Natural killer cell (primary cell): ENCODE data around the gene ANKRD61. TPM values are rescaled to one million over a fixed set of nuclear protein-coding genes. Genes with fewer than 3 reads are reported as not detected.

ENCODE experiments used
- ATAC-seq, 3 donors: fragments of 150-1000 bp in 2 of 3; fragments of 200-7000 bp in 1 of 3; cut with Tn5 transposase; 1 replicate in 1 of 3; 2 replicates in 2 of 3; pipeline ENCODE4 v1.10.0; 2021; ENCODE audit warnings: mild to moderate bottlenecking in 2 of 3, moderate library complexity in 2 of 3
- DNase-seq, 2 donors: peaks; one replicate each; pipeline versions ENCODE4 v3.0.0 to v3.0.0-alpha.2; 2013 to 2021; ENCODE audit warnings: mixed read lengths in 1 of 2
- H3K27ac ChIP-seq: one replicate; pipeline ENCODE4 v1.5.1; 2013; ENCODE audit warnings: mild to moderate bottlenecking, low read length
- H3K27me3 ChIP-seq: one replicate; pipeline ENCODE4 v1.6.1; 2013; ENCODE audit warnings: low read length; ENCODE audit not compliant: control insufficient read depth, insufficient read depth
- H3K36me3 ChIP-seq: one replicate; pipeline ENCODE4 v1.6.1; 2013; ENCODE audit warnings: low read length; ENCODE audit not compliant: control insufficient read depth, insufficient read depth
- H3K4me1 ChIP-seq: one replicate; pipeline ENCODE4 v1.6.1; 2013; ENCODE audit warnings: low read length; ENCODE audit not compliant: control insufficient read depth, insufficient read depth
- H3K4me3 ChIP-seq: one replicate; pipeline ENCODE4 v1.5.1; 2013; ENCODE audit warnings: low read length
- H3K9me3 ChIP-seq: one replicate; pipeline ENCODE4 v1.6.1; 2013; ENCODE audit warnings: low read length; ENCODE audit not compliant: control insufficient read depth, insufficient read depth
- H3K27ac Mint-ChIP-seq, 2 donors: one replicate each; pipeline ENCODE4 v1.8.0; 2022; ENCODE audit warnings: mild to moderate bottlenecking in 2 of 2, mixed read lengths in 2 of 2, moderate library complexity in 1 of 2
- H3K27me3 Mint-ChIP-seq, 2 donors: one replicate each; pipeline ENCODE4 v1.8.0; 2022; ENCODE audit warnings: low read depth in 2 of 2, mixed read lengths in 2 of 2
- H3K36me3 Mint-ChIP-seq: one replicate; pipeline ENCODE4 v1.8.0; 2022; ENCODE audit warnings: mixed read lengths
- H3K4me1 Mint-ChIP-seq, 2 donors: one replicate each; pipeline ENCODE4 v1.8.0; 2022; ENCODE audit warnings: mixed read lengths in 2 of 2
- H3K4me3 Mint-ChIP-seq: one replicate; pipeline ENCODE4 v1.8.0; 2022; ENCODE audit warnings: mild to moderate bottlenecking, moderate library complexity, mixed read lengths
- H3K9me3 Mint-ChIP-seq, 2 donors: one replicate each; pipeline ENCODE4 v1.8.0; 2022; ENCODE audit warnings: mixed read lengths in 2 of 2
- CTCF ChIP-seq: fragments of 200-600 bp; IDR thresholded peaks from one replicate; pipeline ENCODE4 v1.8.0; 2022; ENCODE audit warnings: antibody characterized with exemption
- WGBS: methylation state at CpG from one replicate; pipeline ENCODE4 v1.1.7; 2013; ENCODE audit warnings: missing lambda C conversion rate; ENCODE audit not compliant: insufficient coverage; 5-methylcytosine and 5-hydroxymethylcytosine counted together
- intact Hi-C: fragments of 100-400 bp; cut with micrococcal nuclease; formaldehyde crosslinking; loops from one replicate; pipeline ENCODE4 v1.14.2; 2022
- total RNA-seq, 4 donors: library from RNA; stranded (reverse); fragments of 120-200 nt in 1 of 4; gene quantifications; one replicate each; pipeline versions ENCODE4 v1.2.3 to v1.2.4, GENCODE V29; 2013 to 2022

ANKRD61 gene
- total RNA-seq, 3 donors from 2014 or later (not counting 1 experiment from before 2014, with no cell fraction given) = not detected

- Mint-ChIP-seq H3K27ac (peak overlapping the region; percentile 89 to 90), H3K4me3 (peak overlapping the region; percentile 89), H3K27me3 (no peaks in the 10 kb centered on the region), H3K4me1 (peaks cover 32% of the 10 kb centered on the region in 2 donors), H3K9me3 (no peaks in the 10 kb centered on the region), H3K36me3 (peaks cover 8% of the 10 kb centered on the region)
- Histone ChIP-seq H3K27ac (peak overlapping the region; percentile 48), H3K4me1 (peaks cover 25% of the 10 kb centered on the region), H3K36me3 (peaks cover 43% of the 10 kb centered on the region), H3K27me3 (no peaks in the 10 kb centered on the region), H3K9me3 (no peaks in the 10 kb centered on the region), H3K4me3 (no peak overlapping the region)
- WGBS = 31% methylated on average over 3 of the region's 5 CpGs
- intact Hi-C loops = no loop called here
- peak; percentile 87 to 91 (median 89) for ATAC-seq
- no peak for TF ChIP-seq CTCF
- DNase-seq = peak in 1 of 2 donors; percentile 31
Measured at GRCh38 chr7:6032167-6032566, 991 bp downstream of the ANKRD61 start.

GRCh38 chr7:6032641-6033040 is 1.5 kb downstream of the ANKRD61 start:
- 85% methylated on average over 7 of the region's 7 CpGs for WGBS
- no peaks in the 10 kb centered on the region for H3K9me3 ChIP-seq
- no peaks in the 10 kb centered on the region for H3K27me3 ChIP-seq
- no peak for TF ChIP-seq CTCF
- H3K36me3 Mint-ChIP-seq = peaks cover 8% of the 10 kb centered on the region
- H3K4me3 ChIP-seq = no peak overlapping the region
- H3K27ac Mint-ChIP-seq = peak overlapping the region; percentile 89 to 90
- ATAC-seq (no peak), DNase-seq (no peak)
- peaks cover 42% of the 10 kb centered on the region for H3K36me3 ChIP-seq
- no peaks in the 10 kb centered on the region for H3K27me3 Mint-ChIP-seq
- H3K9me3 Mint-ChIP-seq = no peaks in the 10 kb centered on the region
- intact Hi-C loops = no loop called here
- peaks cover 20% of the 10 kb centered on the region for H3K4me1 ChIP-seq
- peak overlapping the region; percentile 89 for H3K4me3 Mint-ChIP-seq
- peak overlapping the region; percentile 48 for H3K27ac ChIP-seq
- peaks cover 27 to 29% of the 10 kb centered on the region in 2 donors for H3K4me1 Mint-ChIP-seq

- H3K27me3 ChIP-seq = no peaks in the 10 kb centered on the region
- H3K27ac ChIP-seq = no peak overlapping the region
- 96% methylated on average over 9 of the region's 10 CpGs for WGBS
- ATAC-seq = no peak
- Mint-ChIP-seq H3K4me3 (no peak overlapping the region), H3K4me1 (peaks cover 27 to 29% of the 10 kb centered on the region in 2 donors), H3K27ac (no peak overlapping the region), H3K36me3 (peaks cover 8% of the 10 kb centered on the region), H3K27me3 (no peaks in the 10 kb centered on the region), H3K9me3 (no peaks in the 10 kb centered on the region)
- no peak for DNase-seq
- H3K4me1 ChIP-seq = peaks cover 19% of the 10 kb centered on the region
- H3K36me3 ChIP-seq = peaks cover 46% of the 10 kb centered on the region
- no peak overlapping the region for H3K4me3 ChIP-seq
- TF ChIP-seq CTCF = no peak
- intact Hi-C loops = no loop called here
- H3K9me3 ChIP-seq = no peaks in the 10 kb centered on the region
Measured at GRCh38 chr7:6035165-6035564, 4.0 kb downstream of the ANKRD61 start.

- Mint-ChIP-seq H3K27ac (no peak overlapping the region), H3K4me1 (peaks cover 27 to 29% of the 10 kb centered on the region in 2 donors), H3K27me3 (no peaks in the 10 kb centered on the region), H3K36me3 (peaks cover 8% of the 10 kb centered on the region), H3K4me3 (no peak overlapping the region), H3K9me3 (no peaks in the 10 kb centered on the region)
- H3K27ac ChIP-seq = no peak overlapping the region
- H3K4me1 ChIP-seq = peaks cover 19% of the 10 kb centered on the region
- H3K27me3 ChIP-seq = no peaks in the 10 kb centered on the region
- DNase-seq (no peak), ATAC-seq (no peak)
- H3K4me3 ChIP-seq = no peak overlapping the region
- H3K9me3 ChIP-seq = no peaks in the 10 kb centered on the region
- H3K36me3 ChIP-seq = peaks cover 51% of the 10 kb centered on the region
- TF ChIP-seq CTCF = no peak
- intact Hi-C loops = no loop called here
- WGBS = 97% methylated on average over 13 of the region's 13 CpGs
Measured at GRCh38 chr7:6035686-6036085, 4.5 kb downstream of the ANKRD61 start.
